ENCODE data around the gene MACROD2.

The MACROD2 gene

DNA sequence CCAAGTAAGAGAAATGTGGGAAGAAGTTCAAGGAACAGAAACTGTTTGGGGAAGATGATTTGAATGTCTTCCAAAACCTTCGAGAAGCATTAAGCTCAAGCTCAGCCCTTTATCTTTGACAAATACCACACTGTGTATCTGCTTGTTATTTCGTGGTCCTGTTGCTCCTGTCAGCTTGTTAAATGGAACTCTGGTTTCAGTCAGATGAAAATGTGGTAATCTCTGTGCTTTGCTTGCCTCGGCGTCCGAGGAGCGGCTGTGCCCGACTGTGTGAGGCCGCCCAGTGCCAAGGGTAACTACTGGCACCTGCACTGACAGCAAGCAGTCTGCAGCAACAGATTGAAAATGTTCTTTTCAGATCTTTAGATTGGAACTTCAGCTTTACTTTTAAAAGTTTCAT is 920.0 kb downstream of the MACROD2 start:
- TF ChIP-seq, protein P1, sequence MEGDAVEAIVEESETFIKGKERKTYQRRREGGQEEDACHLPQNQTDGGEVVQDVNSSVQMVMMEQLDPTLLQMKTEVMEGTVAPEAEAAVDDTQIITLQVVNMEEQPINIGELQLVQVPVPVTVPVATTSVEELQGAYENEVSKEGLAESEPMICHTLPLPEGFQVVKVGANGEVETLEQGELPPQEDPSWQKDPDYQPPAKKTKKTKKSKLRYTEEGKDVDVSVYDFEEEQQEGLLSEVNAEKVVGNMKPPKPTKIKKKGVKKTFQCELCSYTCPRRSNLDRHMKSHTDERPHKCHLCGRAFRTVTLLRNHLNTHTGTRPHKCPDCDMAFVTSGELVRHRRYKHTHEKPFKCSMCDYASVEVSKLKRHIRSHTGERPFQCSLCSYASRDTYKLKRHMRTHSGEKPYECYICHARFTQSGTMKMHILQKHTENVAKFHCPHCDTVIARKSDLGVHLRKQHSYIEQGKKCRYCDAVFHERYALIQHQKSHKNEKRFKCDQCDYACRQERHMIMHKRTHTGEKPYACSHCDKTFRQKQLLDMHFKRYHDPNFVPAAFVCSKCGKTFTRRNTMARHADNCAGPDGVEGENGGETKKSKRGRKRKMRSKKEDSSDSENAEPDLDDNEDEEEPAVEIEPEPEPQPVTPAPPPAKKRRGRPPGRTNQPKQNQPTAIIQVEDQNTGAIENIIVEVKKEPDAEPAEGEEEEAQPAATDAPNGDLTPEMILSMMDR (IDR thresholded peaks at IDR 0.05; ENCODE audit: insufficient read depth, low read length, poor library complexity, severe bottlenecking), result no peak
- no peak overlapping the region for H3K4me3 ChIP-seq (replicated peaks; ENCODE audit: low read depth, low read length)
- DNase-seq (ENCODE audit: extremely low read depth, insufficient read length), result no peak
- H3K36me3 ChIP-seq (ENCODE audit: control insufficient read depth, insufficient read depth, low read length), result no peaks in the 10 kb centered on the region
- no peaks in the 10 kb centered on the region for H3K27me3 ChIP-seq (replicated peaks; ENCODE audit: control insufficient read depth, insufficient read depth, low read length)

DNA sequence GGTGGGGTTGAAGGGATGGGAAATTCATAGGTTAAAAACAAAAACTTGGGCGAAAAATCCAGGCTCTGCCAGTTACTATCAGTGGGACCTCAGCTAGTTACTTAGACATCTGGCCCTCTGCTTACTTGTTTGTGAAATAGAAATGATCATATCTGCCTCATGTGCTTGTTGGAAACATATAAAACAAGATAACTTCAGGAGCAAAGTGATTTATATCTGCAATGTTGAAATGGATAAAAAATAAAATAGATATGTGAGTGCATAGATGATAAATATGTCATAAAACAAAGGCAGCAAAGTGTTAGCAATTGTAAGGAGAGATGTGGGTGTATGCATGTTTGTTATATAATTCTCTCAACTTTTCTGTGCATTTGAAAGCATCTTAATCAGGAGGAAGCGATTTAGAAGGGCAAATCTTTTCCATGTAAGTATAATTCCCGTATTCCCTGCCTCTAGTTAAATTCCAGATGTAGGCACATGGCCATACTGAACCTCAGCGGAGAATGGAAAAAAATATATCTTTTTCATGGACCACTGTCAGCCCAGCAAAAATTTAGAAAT is 921.1 kb downstream of the MACROD2 start:
- Histone ChIP-seq H3K27me3 (replicated peaks; ENCODE audit: control insufficient read depth, insufficient read depth, low read length) (no peaks in the 10 kb centered on the region), H3K4me3 (replicated peaks; ENCODE audit: low read depth, low read length) (no peak overlapping the region), H3K36me3 (ENCODE audit: control insufficient read depth, insufficient read depth, low read length) (no peaks in the 10 kb centered on the region)
- TF ChIP-seq, protein P1 (IDR thresholded peaks at IDR 0.05; ENCODE audit: insufficient read depth, low read length, poor library complexity, severe bottlenecking), result no peak
- DNase-seq (ENCODE audit: extremely low read depth, insufficient read length), result no peak

DNA sequence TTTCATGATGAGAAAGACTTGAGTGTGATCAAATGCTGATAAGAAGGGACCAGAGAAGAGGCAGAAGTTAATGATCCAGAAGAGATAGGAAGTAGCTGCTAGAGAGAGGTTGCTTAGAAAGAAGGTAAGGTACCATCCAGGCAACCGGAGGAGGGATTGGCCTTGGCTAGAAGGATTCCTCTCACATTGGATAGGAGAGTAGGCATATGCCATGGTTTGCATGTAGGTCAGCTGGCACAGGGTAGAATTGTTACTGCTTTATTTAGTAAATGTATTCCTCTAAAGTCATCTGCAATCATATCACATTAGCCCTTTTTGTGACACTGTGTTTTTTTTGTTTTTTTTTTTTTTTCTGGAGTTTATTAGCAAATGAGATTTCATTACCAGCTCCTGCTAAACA is 923.0 kb downstream of the MACROD2 start:
- H3K4me3 ChIP-seq (replicated peaks; ENCODE audit: low read depth, low read length), result no peak overlapping the region
- TF ChIP-seq, protein P1 (IDR thresholded peaks at IDR 0.05; ENCODE audit: insufficient read depth, low read length, poor library complexity, severe bottlenecking), result no peak
- H3K27me3 ChIP-seq (replicated peaks; ENCODE audit: control insufficient read depth, insufficient read depth, low read length), result no peaks in the 10 kb centered on the region
- no peaks in the 10 kb centered on the region for H3K36me3 ChIP-seq (ENCODE audit: control insufficient read depth, insufficient read depth, low read length)
- no peak for DNase-seq (ENCODE audit: extremely low read depth, insufficient read length)

DNA sequence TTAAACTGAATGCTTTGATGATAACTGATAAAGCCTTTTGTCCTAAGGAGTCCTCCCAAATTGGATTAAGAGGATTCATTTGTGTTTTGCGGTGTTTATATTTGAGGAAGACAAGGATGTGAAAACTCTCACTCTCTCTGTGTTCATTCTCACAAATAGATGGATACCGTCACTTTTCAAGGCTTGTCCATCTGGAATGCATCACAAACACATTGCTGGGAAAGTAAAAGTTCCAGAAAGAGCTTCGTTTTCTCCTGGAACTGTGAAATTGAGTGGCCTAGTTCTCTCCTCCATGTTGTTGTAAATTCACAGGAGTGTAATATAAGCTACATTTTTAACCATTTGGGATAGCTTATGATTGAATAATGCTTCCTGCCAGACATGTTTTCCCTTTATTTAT is 923.7 kb downstream of the MACROD2 start:
- TF ChIP-seq, protein P1 (IDR thresholded peaks at IDR 0.05; ENCODE audit: insufficient read depth, low read length, poor library complexity, severe bottlenecking), result no peak
- Histone ChIP-seq H3K4me3 (replicated peaks; ENCODE audit: low read depth, low read length) (no peak overlapping the region), H3K27me3 (replicated peaks; ENCODE audit: control insufficient read depth, insufficient read depth, low read length) (no peaks in the 10 kb centered on the region), H3K36me3 (ENCODE audit: control insufficient read depth, insufficient read depth, low read length) (no peaks in the 10 kb centered on the region)
- DNase-seq (ENCODE audit: extremely low read depth, insufficient read length), result no peak

DNA sequence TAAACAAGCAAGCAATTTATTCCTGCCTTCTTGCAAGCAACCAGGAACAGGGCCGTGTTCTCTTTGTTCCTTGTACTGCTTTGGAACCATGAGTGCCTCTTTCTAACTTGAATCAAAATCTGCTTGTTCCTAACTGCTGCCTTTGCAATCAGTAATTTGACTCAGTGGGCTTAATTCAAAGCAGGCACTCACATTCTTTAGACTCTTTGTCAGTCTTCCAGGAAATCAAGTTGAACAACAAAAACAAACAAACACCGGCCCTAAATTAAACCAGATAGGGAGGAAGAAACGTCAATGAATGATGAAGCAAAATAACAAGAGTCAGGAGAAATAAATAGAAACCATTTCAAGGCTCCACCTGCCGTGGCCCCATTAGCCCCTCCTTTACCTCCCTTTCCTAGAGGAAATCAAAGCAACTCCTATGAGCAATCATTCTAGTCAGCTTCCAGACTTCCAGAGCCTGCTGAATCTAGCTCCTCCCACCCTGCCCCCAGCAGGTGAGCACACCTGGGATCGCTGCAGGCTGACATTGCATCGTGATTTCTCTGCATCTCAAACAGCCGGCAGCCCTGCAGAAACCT is 924.3 kb downstream of the MACROD2 start:
- H3K4me3 ChIP-seq (replicated peaks; ENCODE audit: low read depth, low read length), result no peak overlapping the region

More for the DNA sequence above, 924.3 kb downstream of the MACROD2 start:
- DNase-seq (ENCODE audit: extremely low read depth, insufficient read length), result no peak
- TF ChIP-seq, protein P1 (IDR thresholded peaks at IDR 0.05; ENCODE audit: insufficient read depth, low read length, poor library complexity, severe bottlenecking), result no peak
- H3K36me3 ChIP-seq (ENCODE audit: control insufficient read depth, insufficient read depth, low read length), result no peaks in the 10 kb centered on the region
- no peaks in the 10 kb centered on the region for H3K27me3 ChIP-seq (replicated peaks; ENCODE audit: control insufficient read depth, insufficient read depth, low read length)

Measured in GM06990 (cell line).